Astrocyte of the spinal cord (primary cell): ENCODE measurements around the gene XCL1.
A peak's percentile ranks its signal among the peaks of the same experiment; 100 is the strongest.

Experiments
- DNase-seq: peaks from one replicate; pipeline ENCODE4 v3.0.0; 2011; ENCODE audit warnings: low read depth, low spot score
- H3K4me3 ChIP-seq: 2 replicates; pipeline ENCODE4 v1.5.1; 2011; ENCODE audit warnings: low read depth, mild to moderate bottlenecking, low read length, moderate library complexity
- CTCF ChIP-seq: IDR thresholded peaks from 2 replicates; pipeline ENCODE4 v1.5.1; 2012; ENCODE audit warnings: low read depth, mild to moderate bottlenecking, low read length, inconsistent platforms
- in situ Hi-C: cut with HindIII; loops from 2 replicates; pipeline ENCODE4 v1.10.0; 2017; ENCODE audit warnings: low sequenced_read_pairs

XCL1 gene

GRCh38 chr1:168615965-168616364 is 39.6 kb downstream of the XCL1 start:
- H3K4me3 ChIP-seq = no peak overlapping the region
- in situ Hi-C loops = no loop called here
- no peak for DNase-seq
- no peak for TF ChIP-seq CTCF

- H3K4me3 ChIP-seq = no peak overlapping the region
- TF ChIP-seq CTCF = no peak
- no peak for DNase-seq
- in situ Hi-C loops = no loop called here
These were observed 41.8 kb downstream of the XCL1 start for GRCh38 chr1:168617974-168618750.

GRCh38 chr1:168618886-168619285 is 42.5 kb downstream of the XCL1 start:
- no peak for TF ChIP-seq CTCF
- no peak overlapping the region for H3K4me3 ChIP-seq
- no peak for DNase-seq
- in situ Hi-C loops = no loop called here

- DNase-seq = peak; percentile 41
- H3K4me3 ChIP-seq = no peak overlapping the region
- no peak for TF ChIP-seq CTCF
- in situ Hi-C loops = no loop called here
These were observed 45.0 kb downstream of the XCL1 start for GRCh38 chr1:168621356-168621755.

GRCh38 chr1:168623003-168623828 is 46.8 kb downstream of the XCL1 start:
- TF ChIP-seq CTCF = no peak
- in situ Hi-C loops = no loop called here
- peak; percentile 86 for DNase-seq
- no peak overlapping the region for H3K4me3 ChIP-seq

GRCh38 chr1:168623831-168624230 is 47.4 kb downstream of the XCL1 start:
- H3K4me3 ChIP-seq = no peak overlapping the region
- TF ChIP-seq CTCF = no peak
- in situ Hi-C loops = no loop called here
- no peak for DNase-seq
